HG02973 (cell line): ENCODE data around the gene ROBO1.
"Not testable (repeated sequence)": the region's sequence is repeated elsewhere in the genome, so short reads cannot be mapped to it uniquely, and the experiment has no call there.

Experiments used
- ATAC-seq: cut with Tn5 transposase; IDR thresholded peaks from one replicate; pipeline ENCODE4 v1.9.1; 2021; ENCODE audit warnings: moderate library complexity; ENCODE audit not compliant: unreplicated experiment

The ROBO1 gene

GRCh38 chr3:78764634-78765033 is 1003.2 kb downstream of the ROBO1 start:
- no peak for ATAC-seq

- ATAC-seq: no peak
Observed at GRCh38 chr3:78762121-78762520, 1005.7 kb downstream of the ROBO1 start.

DNA sequence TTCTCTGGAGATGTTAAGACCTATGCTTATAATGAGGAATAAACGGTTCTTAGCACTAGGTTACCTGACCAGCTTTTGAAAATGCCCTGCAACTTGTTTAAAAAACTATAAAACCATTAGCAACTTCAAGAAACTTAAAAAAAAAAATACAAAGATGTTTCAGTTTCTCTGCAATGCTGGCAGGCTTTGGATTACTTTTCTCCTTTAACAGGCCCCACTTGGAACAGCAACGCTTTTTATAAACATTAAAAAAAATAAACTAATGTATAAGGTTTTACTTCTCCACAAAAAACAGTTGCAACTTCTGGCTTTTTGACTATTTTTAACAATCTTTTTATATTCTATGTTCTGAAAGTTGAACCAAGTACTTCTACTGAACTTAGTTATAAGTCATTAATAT is 1006.7 kb downstream of the ROBO1 start:
- no peak for ATAC-seq

GRCh38 chr3:78757731-78758130 is 1010.1 kb downstream of the ROBO1 start:
- ATAC-seq: no peak

GRCh38 chr3:78754066-78754743 is 1013.6 kb downstream of the ROBO1 start:
- ATAC-seq: no peak

DNA sequence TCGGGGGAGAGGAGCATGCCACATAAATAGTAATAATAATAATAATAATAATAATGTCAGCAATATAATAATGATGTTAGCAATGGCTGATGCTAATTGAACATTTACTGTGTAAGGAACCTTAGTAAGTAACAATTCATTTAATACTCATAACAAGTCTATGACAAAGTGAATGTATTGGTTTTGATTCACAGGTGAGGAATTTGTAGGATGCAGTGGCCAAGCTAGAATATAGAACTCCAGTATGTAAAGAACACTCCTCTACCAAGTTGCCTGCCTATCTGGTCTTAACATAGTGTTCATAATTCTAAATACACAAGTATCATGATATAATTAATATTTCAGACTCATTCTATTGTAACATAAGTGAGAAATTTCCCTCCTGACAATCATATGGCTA is 1016.5 kb downstream of the ROBO1 start:
- no peak for ATAC-seq

DNA sequence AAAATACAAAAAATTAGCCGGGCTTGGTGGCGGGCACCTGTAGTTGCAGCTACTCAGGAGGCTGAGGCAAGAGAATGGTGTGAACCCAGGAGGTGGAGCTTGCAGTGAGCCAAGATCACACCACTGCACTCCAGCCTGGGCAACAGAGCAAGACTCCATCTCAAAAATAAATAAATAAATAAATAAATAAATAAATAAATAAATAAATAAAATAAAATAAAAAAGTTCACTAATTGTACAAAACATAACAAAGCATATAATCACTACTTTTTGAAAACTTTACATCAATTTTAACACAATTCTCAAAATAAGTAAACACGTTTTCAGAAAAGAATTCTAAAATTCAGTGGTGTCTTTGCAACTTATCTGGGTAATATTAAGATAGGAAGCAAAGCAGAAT is 1017.5 kb downstream of the ROBO1 start:
- ATAC-seq: not testable (repeated sequence)

GRCh38 chr3:78749056-78749455 is 1018.7 kb downstream of the ROBO1 start:
- ATAC-seq: no peak

GRCh38 chr3:78745847-78746246 is 1022.0 kb downstream of the ROBO1 start:
- no peak for ATAC-seq

GRCh38 chr3:78742491-78742890 is 1025.3 kb downstream of the ROBO1 start:
- ATAC-seq: no peak

DNA sequence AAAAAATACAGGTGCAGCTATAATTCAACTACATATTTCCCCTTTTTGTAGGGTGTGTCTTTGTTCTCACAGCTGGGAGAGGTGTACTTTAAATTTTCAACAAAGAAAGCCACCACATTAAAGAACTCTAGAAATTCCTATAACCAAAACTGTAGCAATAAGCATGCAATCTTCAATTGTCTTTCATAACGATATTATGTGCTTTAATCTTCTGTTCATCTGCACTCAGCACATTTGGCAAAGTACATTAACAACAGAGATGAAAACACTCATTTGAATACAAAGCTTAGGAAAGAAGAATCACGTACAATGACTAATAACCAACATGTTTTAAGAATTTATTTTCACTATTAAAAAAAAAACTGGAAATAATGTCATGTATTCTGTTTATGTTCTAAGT is 1025.8 kb downstream of the ROBO1 start:
- no peak for ATAC-seq

DNA sequence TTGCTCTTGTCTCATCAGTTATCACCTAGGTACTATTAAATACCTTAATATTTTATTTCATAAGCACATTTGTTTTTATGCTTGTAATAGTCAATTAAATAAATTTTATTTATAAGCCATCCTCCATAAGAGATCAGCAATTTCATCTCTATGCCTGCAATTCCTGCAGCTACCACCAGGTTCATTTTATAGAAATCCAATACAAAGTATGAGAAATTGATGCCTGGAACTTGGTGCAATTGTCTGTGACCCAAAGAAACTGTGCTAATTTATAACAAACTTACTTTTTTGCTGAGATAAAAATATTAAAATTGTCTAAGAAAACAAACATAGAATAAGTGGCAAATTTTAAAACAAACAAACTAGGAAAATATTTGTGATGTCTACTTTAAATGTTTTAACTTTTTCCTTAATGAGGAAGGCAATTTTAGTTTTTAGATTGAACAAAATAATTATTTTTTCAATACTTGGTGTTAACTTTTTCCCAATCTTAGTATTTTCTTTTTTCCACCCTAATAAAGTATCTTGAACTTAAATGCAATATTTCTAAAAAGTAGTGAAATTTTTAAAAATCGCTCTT is 1026.6 kb downstream of the ROBO1 start:
- ATAC-seq: no peak

- no peak for ATAC-seq
Observed at GRCh38 chr3:78738833-78739232, 1029.0 kb downstream of the ROBO1 start.

DNA sequence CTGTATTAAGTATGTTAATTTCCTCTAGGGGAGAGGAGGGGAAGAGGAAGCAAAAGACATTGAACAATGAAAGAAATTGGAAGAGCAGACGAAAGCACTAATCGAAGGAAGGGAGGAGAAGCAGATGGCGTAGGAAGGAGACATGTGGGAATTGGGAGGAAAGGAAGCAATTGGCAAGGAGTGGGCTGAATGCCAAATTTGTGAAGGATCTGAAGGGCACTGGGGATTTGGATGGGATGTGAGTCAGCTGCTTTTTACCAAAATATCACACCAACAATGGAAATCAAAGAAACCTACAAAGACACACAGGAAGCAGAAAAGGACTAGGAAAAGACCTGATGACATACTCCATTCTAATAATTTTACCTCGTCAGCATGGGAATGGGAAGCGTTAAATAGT is 1029.8 kb downstream of the ROBO1 start:
- ATAC-seq: no peak

DNA sequence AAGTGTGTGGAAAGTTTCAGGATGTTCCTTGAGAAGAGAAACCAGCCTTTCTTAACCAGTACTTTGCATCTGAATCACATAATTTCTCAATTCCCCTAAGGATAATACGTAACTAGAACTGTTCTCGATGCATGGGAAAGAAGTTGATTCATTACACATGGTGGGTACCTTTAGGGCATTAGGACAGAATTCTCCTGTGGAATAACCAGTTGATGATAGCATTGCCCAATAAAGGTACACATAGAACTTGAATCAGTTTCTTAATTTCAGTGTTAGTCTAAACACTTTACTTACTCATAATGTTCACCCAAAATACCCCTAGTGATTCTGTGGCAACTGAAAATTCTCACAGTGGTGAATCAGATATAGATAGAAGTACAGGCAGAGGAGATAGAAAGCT is 1030.9 kb downstream of the ROBO1 start:
- ATAC-seq: no peak

GRCh38 chr3:78734048-78734637 is 1033.7 kb downstream of the ROBO1 start:
- no peak for ATAC-seq

- ATAC-seq: no peak
Observed at GRCh38 chr3:78732893-78733292, 1034.9 kb downstream of the ROBO1 start.

GRCh38 chr3:78732471-78732870 is 1035.3 kb downstream of the ROBO1 start:
- ATAC-seq: no peak

GRCh38 chr3:78729946-78730345 is 1037.9 kb downstream of the ROBO1 start:
- ATAC-seq: no peak

- no peak for ATAC-seq
Observed at GRCh38 chr3:78728406-78729145, 1039.2 kb downstream of the ROBO1 start.

DNA sequence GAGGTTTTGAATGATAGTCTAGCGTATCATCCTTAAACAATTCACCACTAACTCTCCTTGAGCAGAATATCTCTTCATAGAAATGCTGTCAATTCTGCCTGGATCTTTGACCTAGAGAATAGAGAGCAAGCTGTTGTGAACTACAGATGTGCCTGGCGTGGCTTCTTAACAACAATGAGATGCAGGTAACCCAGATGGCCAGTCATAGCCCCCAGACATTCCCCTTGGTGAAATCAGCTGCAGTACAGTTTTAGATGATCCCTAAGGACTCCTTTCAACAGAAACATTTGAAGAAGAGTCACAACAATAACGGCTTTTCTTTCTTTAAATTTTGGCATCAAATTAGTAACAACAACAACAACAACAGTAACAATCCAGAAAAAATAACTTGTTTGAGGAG is 1041.3 kb downstream of the ROBO1 start:
- no peak for ATAC-seq

GRCh38 chr3:78725703-78726246 is 1042.0 kb downstream of the ROBO1 start:
- ATAC-seq: no peak
